ENCODE measurements around the gene ZNF85.
"Not testable (repeated sequence)": the region's sequence is repeated elsewhere in the genome, so short reads cannot be mapped to it uniquely, and the experiment has no call there.

ZNF85 gene

DNA sequence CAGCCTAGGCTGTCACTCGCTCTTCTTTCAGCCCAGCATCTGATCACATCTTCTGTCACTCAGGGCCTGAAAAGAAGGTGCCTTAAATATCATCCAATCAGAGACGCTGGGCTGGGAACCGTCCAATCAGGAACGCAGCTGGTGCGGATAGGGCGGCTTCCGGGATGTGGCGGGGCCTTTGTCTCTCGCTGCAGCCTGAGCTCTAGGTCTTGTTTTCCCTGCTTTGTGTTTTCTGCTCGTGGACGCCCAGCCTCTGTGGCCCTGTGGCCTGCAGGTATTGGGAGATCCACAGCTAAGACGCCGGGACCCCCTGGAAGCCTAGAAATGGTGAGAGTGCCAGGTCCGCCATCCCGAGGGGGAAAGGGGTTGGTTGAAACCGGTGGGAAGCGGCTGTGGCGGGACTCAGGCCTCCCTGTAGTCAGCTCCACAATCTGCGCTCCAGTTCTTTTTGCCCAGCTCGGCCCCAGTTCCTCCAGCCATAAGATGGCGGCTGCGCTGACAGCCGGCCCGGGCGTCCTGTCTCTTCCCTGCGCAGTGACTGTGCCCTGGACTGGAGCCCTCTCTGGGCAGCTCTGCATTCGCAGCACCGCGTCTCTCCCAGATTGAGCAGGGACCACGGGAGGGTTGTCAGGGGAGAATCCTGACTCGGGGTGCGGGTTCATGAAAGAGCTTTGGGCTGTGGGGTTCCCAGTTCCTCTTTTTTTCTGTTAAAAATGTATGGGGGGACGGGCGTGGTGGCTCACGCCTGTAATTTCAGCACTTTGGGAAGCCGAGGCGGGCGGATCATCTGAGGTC, at the start of gene ZNF85:
ZNF85 (plus strand) TSS at position 175 of the 795 bp plus-strand sequence; CDS start at position 325, 150 bp downstream.
- no peaks in the 10 kb centered on the region for H3K36me3 ChIP-seq (ENCODE audit: control insufficient read depth, insufficient read depth, low read length)
- H3K27ac ChIP-seq (ENCODE audit: low read depth, low read length): peak within 1 kb of the TSS; percentile 91
- H3K9ac ChIP-seq (ENCODE audit: low read length): peak within 1 kb of the TSS; percentile 29
- H3K27me3 ChIP-seq (ENCODE audit: control insufficient read depth, insufficient read depth, low read length): no peaks in the 10 kb centered on the region
- no peaks in the 10 kb centered on the region for H3K4me1 ChIP-seq (ENCODE audit: control insufficient read depth, insufficient read depth, low read length)
- peak within 1 kb of the TSS; percentile 92 for H3K4me3 ChIP-seq (ENCODE audit: low read length)

DNA sequence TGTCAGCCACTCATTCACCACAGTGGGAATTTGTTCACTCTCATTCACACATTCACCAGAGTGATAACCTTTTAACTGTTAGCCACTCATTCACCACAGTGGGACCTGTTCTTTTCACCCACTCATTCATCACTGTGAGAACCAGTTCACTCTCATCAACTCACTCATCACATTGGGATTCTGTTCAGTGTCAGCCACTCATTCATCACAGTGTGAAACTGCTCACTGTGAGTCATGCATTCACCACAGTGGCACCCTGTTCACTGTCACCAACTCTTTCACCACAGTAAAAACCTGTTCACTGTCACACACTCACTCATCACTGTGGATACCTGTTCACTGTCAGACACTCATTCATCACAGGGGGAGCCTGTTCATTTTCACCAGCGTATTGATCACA, 43.5 kb upstream of the ZNF85 start:
- Histone ChIP-seq H3K36me3 (ENCODE audit: control insufficient read depth, insufficient read depth, low read length) (no peaks in the 10 kb centered on the region), H3K27ac (ENCODE audit: low read depth, low read length) (no peak overlapping the region), H3K27me3 (ENCODE audit: control insufficient read depth, insufficient read depth, low read length) (no peaks in the 10 kb centered on the region), H3K9ac (ENCODE audit: low read length) (no peak overlapping the region), H3K4me3 (ENCODE audit: low read length) (no peak overlapping the region), H3K4me1 (ENCODE audit: control insufficient read depth, insufficient read depth, low read length) (no peaks in the 10 kb centered on the region)

DNA sequence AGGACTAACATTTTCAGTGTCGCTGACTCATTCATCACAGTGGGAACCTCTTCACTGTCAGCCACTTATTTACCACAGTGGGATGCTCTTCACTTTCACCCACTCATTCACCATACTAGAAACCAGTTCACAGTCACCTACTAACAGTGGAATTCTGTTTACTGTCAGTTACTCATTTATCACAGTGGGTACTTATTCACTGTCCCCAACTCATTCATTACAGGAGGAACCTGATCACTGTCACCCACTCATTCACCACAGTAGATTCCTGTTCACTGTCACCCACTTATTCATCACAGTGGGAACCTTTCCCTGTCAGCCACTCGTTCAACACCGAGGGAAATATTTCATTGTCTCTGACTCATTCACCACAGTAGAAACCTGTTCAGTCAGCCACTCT, 10.1 kb upstream of the ZNF85 start:
- H3K27me3 ChIP-seq (ENCODE audit: control insufficient read depth, insufficient read depth, low read length): no peaks in the 10 kb centered on the region
- H3K27ac ChIP-seq (ENCODE audit: low read depth, low read length): no peak overlapping the region
- H3K4me1 ChIP-seq (ENCODE audit: control insufficient read depth, insufficient read depth, low read length): no peaks in the 10 kb centered on the region
- no peak overlapping the region for H3K9ac ChIP-seq (ENCODE audit: low read length)
- H3K4me3 ChIP-seq (ENCODE audit: low read length): no peak overlapping the region
- no peaks in the 10 kb centered on the region for H3K36me3 ChIP-seq (ENCODE audit: control insufficient read depth, insufficient read depth, low read length)

DNA sequence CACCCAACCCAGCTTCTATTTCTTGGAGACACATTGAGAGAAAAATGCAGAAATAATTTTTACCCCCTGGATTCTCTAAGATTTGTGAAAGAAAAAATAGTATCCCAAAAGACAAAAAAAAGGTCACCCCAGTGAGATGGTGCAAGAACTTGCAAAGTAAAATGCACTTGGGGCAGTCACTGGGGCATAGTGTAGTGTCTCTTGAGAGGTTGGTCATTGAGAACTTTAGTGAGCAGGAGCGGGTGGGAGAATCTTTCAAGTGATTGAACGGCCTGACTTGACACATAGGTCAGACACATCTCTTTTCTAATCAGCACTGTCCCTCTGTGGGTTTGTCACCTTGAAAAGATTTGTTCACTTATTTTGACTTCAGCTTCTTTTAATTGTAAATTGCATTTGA, 2.4 kb downstream of the ZNF85 start:
- H3K9ac ChIP-seq (ENCODE audit: low read length): no peak overlapping the region
- H3K27me3 ChIP-seq (ENCODE audit: control insufficient read depth, insufficient read depth, low read length): no peaks in the 10 kb centered on the region
- H3K36me3 ChIP-seq (ENCODE audit: control insufficient read depth, insufficient read depth, low read length): no peaks in the 10 kb centered on the region
- H3K4me1 ChIP-seq (ENCODE audit: control insufficient read depth, insufficient read depth, low read length): no peaks in the 10 kb centered on the region
- no peak overlapping the region for H3K27ac ChIP-seq (ENCODE audit: low read depth, low read length)
- H3K4me3 ChIP-seq (ENCODE audit: low read length): no peak overlapping the region

GRCh38 chr19:20926796-20927195, 3.7 kb downstream of the ZNF85 start:
- Histone ChIP-seq H3K27me3 (ENCODE audit: control insufficient read depth, insufficient read depth, low read length) (no peaks in the 10 kb centered on the region), H3K4me3 (ENCODE audit: low read length) (no peak overlapping the region), H3K27ac (ENCODE audit: low read depth, low read length) (no peak overlapping the region), H3K36me3 (ENCODE audit: control insufficient read depth, insufficient read depth, low read length) (no peaks in the 10 kb centered on the region), H3K4me1 (ENCODE audit: control insufficient read depth, insufficient read depth, low read length) (no peaks in the 10 kb centered on the region), H3K9ac (ENCODE audit: low read length) (no peak overlapping the region)

- H3K4me1 ChIP-seq (ENCODE audit: control insufficient read depth, insufficient read depth, low read length): no peaks in the 10 kb centered on the region
- H3K27ac ChIP-seq (ENCODE audit: low read depth, low read length): no peak overlapping the region
- H3K4me3 ChIP-seq (ENCODE audit: low read length): no peak overlapping the region
- H3K27me3 ChIP-seq (ENCODE audit: control insufficient read depth, insufficient read depth, low read length): no peaks in the 10 kb centered on the region
- H3K36me3 ChIP-seq (ENCODE audit: control insufficient read depth, insufficient read depth, low read length): no peaks in the 10 kb centered on the region
- H3K9ac ChIP-seq (ENCODE audit: low read length): no peak overlapping the region
These were observed 5.3 kb downstream of the ZNF85 start for GRCh38 chr19:20928371-20928770.

GRCh38 chr19:20936322-20936947, 13.4 kb downstream of the ZNF85 start:
- not testable (repeated sequence) for H3K4me1 ChIP-seq (ENCODE audit: control insufficient read depth, insufficient read depth, low read length); H3K9ac ChIP-seq (ENCODE audit: low read length); H3K27me3 ChIP-seq (ENCODE audit: control insufficient read depth, insufficient read depth, low read length); H3K27ac ChIP-seq (ENCODE audit: low read depth, low read length); H3K4me3 ChIP-seq (ENCODE audit: low read length); H3K36me3 ChIP-seq (ENCODE audit: control insufficient read depth, insufficient read depth, low read length)

DNA sequence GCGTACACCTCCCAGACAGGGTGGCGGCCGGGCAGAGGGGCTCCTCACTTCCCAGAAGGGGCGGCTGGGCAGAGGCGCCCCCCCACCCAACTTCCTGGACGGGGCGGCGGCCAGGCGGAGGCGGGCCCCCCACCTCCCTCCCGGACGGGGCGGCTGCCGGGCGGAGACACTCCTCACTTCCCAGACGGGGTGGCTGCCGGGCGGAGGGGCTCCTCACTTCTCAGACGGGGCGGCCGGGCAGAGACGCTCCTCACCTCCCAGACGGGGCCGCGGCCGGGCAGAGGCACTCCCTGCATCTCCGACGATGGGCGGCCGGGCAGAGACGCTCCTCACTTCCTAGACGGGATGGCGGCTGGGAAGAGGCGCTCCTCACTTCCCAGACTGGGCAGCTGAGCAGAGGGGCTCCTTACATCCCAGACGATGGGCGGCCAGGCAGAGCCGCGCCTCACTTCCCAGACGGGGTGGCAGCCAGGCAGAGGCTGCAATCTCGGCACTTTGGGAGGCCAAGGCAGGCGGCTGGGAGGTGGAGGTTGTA, 29.6 kb downstream of the ZNF85 start:
- H3K36me3 ChIP-seq (ENCODE audit: control insufficient read depth, insufficient read depth, low read length); H3K4me1 ChIP-seq (ENCODE audit: control insufficient read depth, insufficient read depth, low read length); H3K27ac ChIP-seq (ENCODE audit: low read depth, low read length); H3K27me3 ChIP-seq (ENCODE audit: control insufficient read depth, insufficient read depth, low read length); H3K9ac ChIP-seq (ENCODE audit: low read length); H3K4me3 ChIP-seq (ENCODE audit: low read length): not testable (repeated sequence)

DNA sequence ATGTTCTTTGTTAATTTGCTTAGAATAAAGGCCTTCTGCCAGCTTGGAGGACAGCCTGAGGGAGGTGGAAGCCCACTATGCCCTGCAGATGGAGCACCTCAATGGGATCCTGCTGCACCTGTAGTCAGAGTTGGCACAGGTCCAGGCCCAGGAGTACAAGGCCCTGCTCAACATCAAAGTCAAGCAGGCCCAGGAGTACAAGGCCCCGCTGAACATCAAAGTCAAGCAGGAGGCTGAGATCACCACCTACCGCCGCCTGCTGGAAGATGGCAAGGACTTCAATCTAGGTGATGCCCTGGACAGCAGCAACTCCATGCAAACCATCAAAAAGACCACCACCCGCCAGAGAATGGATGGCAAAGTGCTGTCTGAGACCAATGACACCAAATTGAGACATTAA, 41.7 kb downstream of the ZNF85 start:
- Histone ChIP-seq H3K4me1 (ENCODE audit: control insufficient read depth, insufficient read depth, low read length) (no peaks in the 10 kb centered on the region), H3K36me3 (ENCODE audit: control insufficient read depth, insufficient read depth, low read length) (no peaks in the 10 kb centered on the region), H3K27me3 (ENCODE audit: control insufficient read depth, insufficient read depth, low read length) (no peaks in the 10 kb centered on the region), H3K9ac (ENCODE audit: low read length) (no peak overlapping the region), H3K4me3 (ENCODE audit: low read length) (no peak overlapping the region), H3K27ac (ENCODE audit: low read depth, low read length) (no peak overlapping the region)

DNA sequence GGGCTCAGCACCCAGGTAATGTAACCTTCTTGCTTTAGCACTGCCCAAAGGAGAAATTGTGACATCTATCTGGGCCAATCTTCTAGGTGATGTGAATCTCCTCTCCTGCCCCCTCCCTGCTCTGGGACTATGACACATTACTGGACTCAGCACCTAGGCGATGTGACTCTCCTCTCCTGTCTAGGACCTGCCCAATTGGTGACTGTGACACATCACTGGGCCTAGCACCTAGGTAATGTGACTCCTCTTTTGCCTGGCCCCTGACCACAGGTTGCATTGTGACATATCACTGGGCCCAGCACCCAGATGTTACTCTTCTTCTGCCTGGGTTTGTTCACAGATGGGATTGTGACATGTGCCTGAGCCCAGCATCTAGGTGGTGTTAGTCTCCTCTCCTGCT, 45.0 kb downstream of the ZNF85 start:
- Histone ChIP-seq H3K27ac (ENCODE audit: low read depth, low read length) (no peak overlapping the region), H3K36me3 (ENCODE audit: control insufficient read depth, insufficient read depth, low read length) (no peaks in the 10 kb centered on the region), H3K9ac (ENCODE audit: low read length) (no peak overlapping the region), H3K27me3 (ENCODE audit: control insufficient read depth, insufficient read depth, low read length) (no peaks in the 10 kb centered on the region), H3K4me3 (ENCODE audit: low read length) (no peak overlapping the region), H3K4me1 (ENCODE audit: control insufficient read depth, insufficient read depth, low read length) (no peaks in the 10 kb centered on the region)

GRCh38 chr19:20969498-20969897, 46.4 kb downstream of the ZNF85 start:
- Histone ChIP-seq H3K27ac (ENCODE audit: low read depth, low read length) (no peak overlapping the region), H3K4me3 (ENCODE audit: low read length) (no peak overlapping the region), H3K4me1 (ENCODE audit: control insufficient read depth, insufficient read depth, low read length) (no peaks in the 10 kb centered on the region), H3K36me3 (ENCODE audit: control insufficient read depth, insufficient read depth, low read length) (no peaks in the 10 kb centered on the region), H3K27me3 (ENCODE audit: control insufficient read depth, insufficient read depth, low read length) (no peaks in the 10 kb centered on the region), H3K9ac (ENCODE audit: low read length) (no peak overlapping the region)

DNA sequence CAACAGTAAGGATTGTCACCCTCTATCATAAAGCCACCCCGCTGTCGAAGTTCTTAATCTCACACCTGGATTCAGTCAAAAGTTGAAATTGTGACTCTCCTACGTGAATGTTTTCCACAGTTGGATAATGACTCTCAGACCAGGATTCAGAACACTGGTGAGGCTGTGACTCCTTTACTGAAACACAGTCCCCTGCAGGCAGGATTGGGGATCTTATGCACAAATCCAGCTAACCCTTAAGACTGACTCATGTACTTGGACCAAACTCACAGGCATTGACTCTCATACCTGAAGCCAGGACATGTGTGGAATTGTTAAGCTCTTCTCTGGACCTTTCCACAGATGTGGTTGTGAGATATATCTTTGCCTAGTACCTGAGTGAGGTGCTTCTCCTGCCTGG, 46.8 kb downstream of the ZNF85 start:
- no peaks in the 10 kb centered on the region for H3K36me3 ChIP-seq (ENCODE audit: control insufficient read depth, insufficient read depth, low read length)
- no peaks in the 10 kb centered on the region for H3K27me3 ChIP-seq (ENCODE audit: control insufficient read depth, insufficient read depth, low read length)
- H3K4me3 ChIP-seq (ENCODE audit: low read length): no peak overlapping the region
- no peaks in the 10 kb centered on the region for H3K4me1 ChIP-seq (ENCODE audit: control insufficient read depth, insufficient read depth, low read length)
- H3K27ac ChIP-seq (ENCODE audit: low read depth, low read length): no peak overlapping the region
- H3K9ac ChIP-seq (ENCODE audit: low read length): no peak overlapping the region

- not testable (repeated sequence) for H3K27ac ChIP-seq (ENCODE audit: low read depth, low read length); H3K4me3 ChIP-seq (ENCODE audit: low read length); H3K27me3 ChIP-seq (ENCODE audit: control insufficient read depth, insufficient read depth, low read length); H3K36me3 ChIP-seq (ENCODE audit: control insufficient read depth, insufficient read depth, low read length); H3K9ac ChIP-seq (ENCODE audit: low read length); H3K4me1 ChIP-seq (ENCODE audit: control insufficient read depth, insufficient read depth, low read length)
These were observed 69.7 kb downstream of the ZNF85 start for GRCh38 chr19:20992788-20993187.
